Measurements from ENCODE around the gene ATE1.
"Not testable (repeated sequence)": the region's sequence is repeated elsewhere in the genome, so short reads cannot be mapped to it uniquely, and the experiment has no call there.

Gene ATE1

GRCh38 chr10:121952226-121952625 is 24.4 kb upstream of the ATE1 start:
- no peaks in the 10 kb centered on the region for H3K9me3 ChIP-seq (ENCODE audit: control insufficient read depth in 1 of 2, low read length in 2 of 2)
- no peaks in the 10 kb centered on the region for H3K27me3 ChIP-seq (ENCODE audit: low read depth, low read length)
- no peaks in the 10 kb centered on the region for H3K4me1 ChIP-seq (ENCODE audit: control insufficient read depth in 1 of 2, insufficient read depth in 2 of 2, low read length in 2 of 2)
- no peak overlapping the region for H3K4me3 ChIP-seq (ENCODE audit: low read depth in 1 of 2, low read length in 2 of 2)
- H3K36me3 ChIP-seq (ENCODE audit: control insufficient read depth in 1 of 2, insufficient read depth in 2 of 2, low read length in 2 of 2): peaks cover 0 to 19% of the 10 kb centered on the region in 2 donors
- no peak overlapping the region for H3K27ac ChIP-seq (ENCODE audit: low read length)

DNA sequence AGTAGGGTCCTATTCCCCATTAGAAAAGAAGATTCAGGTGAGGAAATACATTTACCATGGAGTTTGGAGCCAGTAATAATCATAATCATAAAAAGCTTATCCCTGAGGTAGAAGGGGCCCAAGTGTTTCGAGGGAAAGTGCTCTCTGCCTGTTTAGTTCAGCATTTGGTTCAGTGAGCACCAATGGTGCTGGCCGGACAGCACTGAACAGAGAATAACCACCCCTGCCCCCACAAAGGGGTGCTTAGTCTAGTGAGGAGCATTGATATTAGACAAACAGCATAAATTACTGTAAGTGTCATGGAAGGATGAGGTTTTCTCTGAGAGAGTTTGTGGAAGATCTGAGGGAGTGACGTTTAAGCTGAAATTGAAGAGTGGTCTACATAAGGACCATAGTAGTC is 21.6 kb upstream of the ATE1 start:
- Histone ChIP-seq H3K27me3 (ENCODE audit: low read depth, low read length) (no peaks in the 10 kb centered on the region), H3K4me1 (ENCODE audit: control insufficient read depth in 1 of 2, insufficient read depth in 2 of 2, low read length in 2 of 2) (no peaks in the 10 kb centered on the region), H3K36me3 (ENCODE audit: control insufficient read depth in 1 of 2, insufficient read depth in 2 of 2, low read length in 2 of 2) (peaks cover 0 to 3% of the 10 kb centered on the region in 2 donors), H3K9me3 (ENCODE audit: control insufficient read depth in 1 of 2, low read length in 2 of 2) (no peaks in the 10 kb centered on the region), H3K4me3 (ENCODE audit: low read depth in 1 of 2, low read length in 2 of 2) (no peak overlapping the region), H3K27ac (ENCODE audit: low read length) (no peak overlapping the region)

DNA sequence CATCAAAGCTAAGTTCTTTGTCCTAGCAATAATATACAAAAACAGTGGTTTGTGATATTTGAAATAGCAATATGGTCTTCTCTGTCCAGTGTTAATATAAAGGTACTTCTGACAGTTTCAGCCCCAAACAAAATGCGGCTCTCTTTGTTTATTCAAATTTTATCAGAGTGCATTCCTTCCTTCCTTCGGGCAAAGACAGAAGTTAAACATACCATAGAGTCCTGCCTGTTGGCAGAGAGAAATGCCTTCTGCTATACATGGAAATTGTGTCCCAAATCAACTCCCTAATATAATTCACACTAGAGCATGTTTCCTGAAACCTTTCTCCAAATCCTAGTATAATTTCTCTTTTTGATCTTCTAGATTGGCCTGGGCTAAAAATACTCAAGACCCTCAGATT is 21.2 kb upstream of the ATE1 start:
- Histone ChIP-seq H3K9me3 (ENCODE audit: control insufficient read depth in 1 of 2, low read length in 2 of 2) (no peaks in the 10 kb centered on the region), H3K27ac (ENCODE audit: low read length) (no peak overlapping the region), H3K27me3 (ENCODE audit: low read depth, low read length) (no peaks in the 10 kb centered on the region), H3K4me1 (ENCODE audit: control insufficient read depth in 1 of 2, insufficient read depth in 2 of 2, low read length in 2 of 2) (no peaks in the 10 kb centered on the region), H3K36me3 (ENCODE audit: control insufficient read depth in 1 of 2, insufficient read depth in 2 of 2, low read length in 2 of 2) (no peaks in the 10 kb centered on the region), H3K4me3 (ENCODE audit: low read depth in 1 of 2, low read length in 2 of 2) (no peak overlapping the region)

GRCh38 chr10:121947343-121948330 is 19.8 kb upstream of the ATE1 start:
- no peaks in the 10 kb centered on the region for H3K27me3 ChIP-seq (ENCODE audit: low read depth, low read length)
- no peaks in the 10 kb centered on the region for H3K9me3 ChIP-seq (ENCODE audit: control insufficient read depth in 1 of 2, low read length in 2 of 2)
- H3K4me3 ChIP-seq (ENCODE audit: low read depth in 1 of 2, low read length in 2 of 2): no peak overlapping the region
- H3K36me3 ChIP-seq (ENCODE audit: control insufficient read depth in 1 of 2, insufficient read depth in 2 of 2, low read length in 2 of 2): no peaks in the 10 kb centered on the region
- no peak overlapping the region for H3K27ac ChIP-seq (ENCODE audit: low read length)
- H3K4me1 ChIP-seq (ENCODE audit: control insufficient read depth in 1 of 2, insufficient read depth in 2 of 2, low read length in 2 of 2): peaks cover 0 to 5% of the 10 kb centered on the region in 2 donors

- H3K27me3 ChIP-seq (ENCODE audit: low read depth, low read length): no peaks in the 10 kb centered on the region
- peaks cover 0 to 5% of the 10 kb centered on the region in 2 donors for H3K4me1 ChIP-seq (ENCODE audit: control insufficient read depth in 1 of 2, insufficient read depth in 2 of 2, low read length in 2 of 2)
- no peaks in the 10 kb centered on the region for H3K36me3 ChIP-seq (ENCODE audit: control insufficient read depth in 1 of 2, insufficient read depth in 2 of 2, low read length in 2 of 2)
- H3K4me3 ChIP-seq (ENCODE audit: low read depth in 1 of 2, low read length in 2 of 2): no peak overlapping the region
- no peaks in the 10 kb centered on the region for H3K9me3 ChIP-seq (ENCODE audit: control insufficient read depth in 1 of 2, low read length in 2 of 2)
- H3K27ac ChIP-seq (ENCODE audit: low read length): no peak overlapping the region
Measured at GRCh38 chr10:121942749-121943416, 15.1 kb upstream of the ATE1 start.

GRCh38 chr10:121941532-121941931 is 13.7 kb upstream of the ATE1 start:
- no peaks in the 10 kb centered on the region for H3K9me3 ChIP-seq (ENCODE audit: control insufficient read depth in 1 of 2, low read length in 2 of 2)
- H3K36me3 ChIP-seq (ENCODE audit: control insufficient read depth in 1 of 2, insufficient read depth in 2 of 2, low read length in 2 of 2): no peaks in the 10 kb centered on the region
- no peaks in the 10 kb centered on the region for H3K27me3 ChIP-seq (ENCODE audit: low read depth, low read length)
- H3K4me3 ChIP-seq (ENCODE audit: low read depth in 1 of 2, low read length in 2 of 2): no peak overlapping the region
- peaks cover 0 to 5% of the 10 kb centered on the region in 2 donors for H3K4me1 ChIP-seq (ENCODE audit: control insufficient read depth in 1 of 2, insufficient read depth in 2 of 2, low read length in 2 of 2)
- no peak overlapping the region for H3K27ac ChIP-seq (ENCODE audit: low read length)

DNA sequence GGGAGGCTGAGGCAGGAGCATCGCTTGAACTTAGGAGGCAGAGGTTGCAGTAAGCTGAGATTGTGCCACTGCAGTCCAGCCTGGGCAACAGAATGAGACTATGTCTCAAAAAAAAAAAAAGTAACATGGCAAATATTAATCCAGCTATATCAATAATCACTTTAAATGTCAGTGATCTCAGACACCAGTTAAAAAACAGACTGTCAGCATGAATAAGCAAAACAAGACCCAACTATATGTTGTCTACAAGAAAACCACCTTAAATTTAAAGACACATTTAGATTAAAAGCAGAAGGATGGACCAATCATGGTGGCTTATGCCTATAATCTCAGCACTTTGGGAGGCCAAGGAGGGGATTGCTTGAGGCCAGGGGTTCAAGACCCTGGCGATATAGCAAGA is 8.5 kb upstream of the ATE1 start:
- no peak overlapping the region for H3K27ac ChIP-seq (ENCODE audit: low read length)
- H3K27me3 ChIP-seq (ENCODE audit: low read depth, low read length): no peaks in the 10 kb centered on the region
- H3K9me3 ChIP-seq (ENCODE audit: control insufficient read depth in 1 of 2, low read length in 2 of 2): no peaks in the 10 kb centered on the region
- H3K4me1 ChIP-seq (ENCODE audit: control insufficient read depth in 1 of 2, insufficient read depth in 2 of 2, low read length in 2 of 2): no peaks in the 10 kb centered on the region
- H3K4me3 ChIP-seq (ENCODE audit: low read depth in 1 of 2, low read length in 2 of 2): no peak overlapping the region
- H3K36me3 ChIP-seq (ENCODE audit: control insufficient read depth in 1 of 2, insufficient read depth in 2 of 2, low read length in 2 of 2): no peaks in the 10 kb centered on the region

DNA sequence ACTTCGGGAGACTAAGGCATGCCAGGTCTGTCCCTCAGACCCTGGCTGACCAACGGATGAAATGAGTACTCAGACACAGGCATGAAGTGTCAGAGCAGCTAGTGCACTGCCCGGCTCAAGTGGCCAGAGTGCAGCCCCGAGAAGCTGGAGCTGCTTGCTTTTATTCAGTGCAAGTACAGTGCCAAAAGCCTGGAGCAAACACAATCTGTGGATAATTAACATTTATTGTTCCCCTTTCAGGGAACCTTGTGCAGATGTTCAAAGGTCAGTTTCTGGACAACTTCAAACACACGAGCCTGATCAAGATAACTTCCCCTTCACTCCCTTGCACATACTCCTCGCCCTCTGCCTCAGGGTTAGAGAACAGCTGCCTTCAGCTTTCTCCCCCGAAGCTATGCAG is 7.9 kb upstream of the ATE1 start:
- H3K9me3 ChIP-seq (ENCODE audit: control insufficient read depth in 1 of 2, low read length in 2 of 2): no peaks in the 10 kb centered on the region
- no peak overlapping the region for H3K27ac ChIP-seq (ENCODE audit: low read length)
- H3K4me3 ChIP-seq (ENCODE audit: low read depth in 1 of 2, low read length in 2 of 2): no peak overlapping the region

GRCh38 chr10:121930268-121931085 is 2.6 kb upstream of the ATE1 start:
- H3K36me3 ChIP-seq (ENCODE audit: control insufficient read depth in 1 of 2, insufficient read depth in 2 of 2, low read length in 2 of 2); H3K4me3 ChIP-seq (ENCODE audit: low read depth in 1 of 2, low read length in 2 of 2); H3K27me3 ChIP-seq (ENCODE audit: low read depth, low read length); H3K27ac ChIP-seq (ENCODE audit: low read length); H3K9me3 ChIP-seq (ENCODE audit: control insufficient read depth in 1 of 2, low read length in 2 of 2): not testable (repeated sequence)
- H3K4me1 ChIP-seq (ENCODE audit: control insufficient read depth in 1 of 2, insufficient read depth in 2 of 2, low read length in 2 of 2): peaks cover 0 to 16% of the 10 kb centered on the region in 2 donors

More for the DNA sequence above, 7.9 kb upstream of the ATE1 start:
- Histone ChIP-seq H3K27me3 (ENCODE audit: low read depth, low read length) (no peaks in the 10 kb centered on the region), H3K4me1 (ENCODE audit: control insufficient read depth in 1 of 2, insufficient read depth in 2 of 2, low read length in 2 of 2) (no peaks in the 10 kb centered on the region), H3K36me3 (ENCODE audit: control insufficient read depth in 1 of 2, insufficient read depth in 2 of 2, low read length in 2 of 2) (no peaks in the 10 kb centered on the region)

GRCh38 chr10:121929585-121930267 is 1.9 kb upstream of the ATE1 start:
- peaks cover 0 to 16% of the 10 kb centered on the region in 2 donors for H3K4me1 ChIP-seq (ENCODE audit: control insufficient read depth in 1 of 2, insufficient read depth in 2 of 2, low read length in 2 of 2)
- not testable (repeated sequence) for H3K4me3 ChIP-seq (ENCODE audit: low read depth in 1 of 2, low read length in 2 of 2); H3K27me3 ChIP-seq (ENCODE audit: low read depth, low read length); H3K36me3 ChIP-seq (ENCODE audit: control insufficient read depth in 1 of 2, insufficient read depth in 2 of 2, low read length in 2 of 2); H3K27ac ChIP-seq (ENCODE audit: low read length); H3K9me3 ChIP-seq (ENCODE audit: control insufficient read depth in 1 of 2, low read length in 2 of 2)
